Stomach (tissue), 4 donors: ENCODE data around the gene EFCAB13.

Source experiments
- POLR2AphosphoS5 ChIP-seq, 3 donors: sonication (generic); formaldehyde crosslinking; IDR thresholded peaks; one replicate each; pipeline ENCODE4 v1.6.1; 2016; ENCODE audit warnings: antibody characterized with exemption in 3 of 3
- TF ChIP-seq, protein P1 (sequence below), 7 experiments: fragments of 450-650 bp in 4 of 7; fragments of 200-600 bp in 3 of 7; sonication (generic) in 3 of 7; IDR thresholded peaks; one replicate each; pipeline ENCODE4 v1.5.1; 2016 to 2019; ENCODE audit warnings: antibody characterized with exemption in 7 of 7, control low read depth in 2 of 7, mild to moderate bottlenecking in 1 of 7

DNA sequence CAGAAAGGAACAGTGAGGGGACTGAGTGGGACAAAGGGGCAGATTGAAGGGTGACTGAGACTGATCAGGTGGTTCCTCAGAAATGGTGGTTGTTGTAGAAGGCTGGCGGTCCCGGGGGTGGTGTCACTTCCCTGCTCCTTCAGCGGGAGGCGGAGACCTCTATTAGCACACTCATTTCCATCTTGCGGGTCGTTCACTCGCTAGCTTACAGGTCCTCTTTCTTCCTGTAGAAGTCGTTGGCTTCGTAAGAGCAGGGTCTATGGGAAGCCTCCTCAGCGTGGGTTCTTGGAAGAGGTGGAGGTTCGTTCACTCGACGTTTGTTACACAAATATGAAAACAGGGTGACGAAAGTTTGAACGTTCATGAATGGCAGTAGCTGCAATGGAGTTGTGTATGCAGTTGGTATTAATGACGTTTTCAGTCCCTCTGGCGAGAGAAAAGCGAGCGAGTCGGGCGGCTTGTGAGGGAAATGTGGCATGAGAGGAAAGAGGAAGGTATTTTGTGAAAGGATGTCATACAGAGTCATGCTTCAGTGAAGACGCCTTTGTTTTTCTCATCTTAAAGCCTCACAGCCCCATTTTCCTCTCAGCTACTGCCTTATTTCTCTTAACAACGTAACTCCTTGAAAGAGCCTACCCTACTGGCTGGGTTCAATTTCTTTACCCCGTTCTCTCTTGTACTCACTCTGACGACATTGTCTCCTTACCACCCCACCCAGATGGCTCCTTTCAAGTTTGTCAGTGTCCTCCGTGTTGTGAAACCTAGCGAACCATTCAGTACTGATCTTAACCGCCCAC, 667 bp downstream of the EFCAB13 start:
- TF ChIP-seq, protein P1, sequence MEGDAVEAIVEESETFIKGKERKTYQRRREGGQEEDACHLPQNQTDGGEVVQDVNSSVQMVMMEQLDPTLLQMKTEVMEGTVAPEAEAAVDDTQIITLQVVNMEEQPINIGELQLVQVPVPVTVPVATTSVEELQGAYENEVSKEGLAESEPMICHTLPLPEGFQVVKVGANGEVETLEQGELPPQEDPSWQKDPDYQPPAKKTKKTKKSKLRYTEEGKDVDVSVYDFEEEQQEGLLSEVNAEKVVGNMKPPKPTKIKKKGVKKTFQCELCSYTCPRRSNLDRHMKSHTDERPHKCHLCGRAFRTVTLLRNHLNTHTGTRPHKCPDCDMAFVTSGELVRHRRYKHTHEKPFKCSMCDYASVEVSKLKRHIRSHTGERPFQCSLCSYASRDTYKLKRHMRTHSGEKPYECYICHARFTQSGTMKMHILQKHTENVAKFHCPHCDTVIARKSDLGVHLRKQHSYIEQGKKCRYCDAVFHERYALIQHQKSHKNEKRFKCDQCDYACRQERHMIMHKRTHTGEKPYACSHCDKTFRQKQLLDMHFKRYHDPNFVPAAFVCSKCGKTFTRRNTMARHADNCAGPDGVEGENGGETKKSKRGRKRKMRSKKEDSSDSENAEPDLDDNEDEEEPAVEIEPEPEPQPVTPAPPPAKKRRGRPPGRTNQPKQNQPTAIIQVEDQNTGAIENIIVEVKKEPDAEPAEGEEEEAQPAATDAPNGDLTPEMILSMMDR (IDR thresholded peaks at IDR 0.05) = no peak
- TF ChIP-seq POLR2AphosphoS5 (IDR thresholded peaks at IDR 0.05) = peak in 2 of 3 donors; percentile 1 to 4
